ENCODE measurements around the gene CSF2.
"Not testable (repeated sequence)": the region's sequence is repeated elsewhere in the genome, so short reads cannot be mapped to it uniquely, and the experiment has no call there.

Gene CSF2

DNA sequence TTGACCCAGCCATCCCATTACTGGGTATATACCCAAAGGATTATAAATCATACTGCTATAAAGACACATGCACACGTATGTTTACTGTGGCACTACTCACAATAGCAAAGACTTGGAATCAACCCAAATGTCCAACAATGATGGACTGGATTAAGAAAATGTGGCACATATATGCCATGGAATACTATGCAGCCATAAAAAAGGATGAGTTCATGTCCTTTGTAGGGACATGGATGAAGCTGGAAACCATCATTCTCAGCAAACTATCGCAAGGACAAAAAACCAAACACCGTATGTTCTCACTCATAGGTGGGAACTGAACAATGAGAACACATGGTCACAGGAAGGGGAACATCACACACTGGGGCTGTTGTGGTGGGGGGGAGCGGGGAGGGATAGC, 35.4 kb downstream of the CSF2 start:
- not testable (repeated sequence) for DNase-seq (ENCODE audit: low read depth in 3 of 3)

DNA sequence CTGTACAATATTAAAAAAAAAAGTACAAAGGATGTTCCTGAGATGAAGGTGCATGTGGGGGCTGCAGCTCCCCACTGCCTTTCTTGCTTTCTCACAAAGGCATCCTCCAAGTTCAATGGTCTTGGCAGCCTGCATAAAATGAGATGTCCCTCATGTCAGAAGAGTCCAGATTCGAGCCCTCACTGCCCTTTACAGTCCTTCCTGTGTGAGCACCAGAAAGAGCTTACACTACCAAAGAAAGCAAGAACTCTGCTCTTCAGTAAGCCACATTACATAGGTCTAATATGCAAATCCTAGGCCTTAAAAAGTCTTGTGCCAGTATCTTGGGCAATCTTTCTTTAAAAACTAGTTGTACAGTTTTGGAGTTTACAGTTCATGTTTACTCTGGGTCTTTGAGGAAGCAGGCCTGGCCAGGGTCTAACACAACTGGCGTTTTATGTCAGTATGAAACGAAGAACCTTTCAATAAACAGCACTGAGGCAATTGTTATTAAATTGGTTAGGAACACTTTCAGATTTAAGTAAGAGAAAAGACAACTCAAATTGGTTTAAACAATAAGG, 36.0 kb downstream of the CSF2 start:
- no peak for DNase-seq (ENCODE audit: low read depth in 3 of 3)

DNA sequence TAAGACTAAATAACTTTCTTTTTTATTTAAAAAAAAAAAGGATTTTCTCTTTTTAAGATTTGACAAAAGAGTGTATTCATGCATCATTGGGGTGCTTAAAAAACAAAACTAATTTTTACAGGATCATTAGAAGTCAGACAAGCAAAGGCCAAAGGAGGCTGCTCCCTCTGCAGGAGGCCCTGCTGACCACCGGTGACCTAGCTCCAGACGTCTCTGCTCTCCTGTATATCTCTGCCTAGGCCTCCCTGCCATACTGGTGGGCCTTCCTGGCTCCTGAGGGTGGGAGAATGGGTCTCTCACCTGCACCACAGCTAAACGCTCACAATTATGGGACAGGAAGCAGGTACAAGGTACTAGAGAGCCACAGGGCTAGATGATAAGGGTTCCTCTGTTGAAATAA, 36.6 kb downstream of the CSF2 start:
- DNase-seq (ENCODE audit: low read depth in 3 of 3), result no peak

DNA sequence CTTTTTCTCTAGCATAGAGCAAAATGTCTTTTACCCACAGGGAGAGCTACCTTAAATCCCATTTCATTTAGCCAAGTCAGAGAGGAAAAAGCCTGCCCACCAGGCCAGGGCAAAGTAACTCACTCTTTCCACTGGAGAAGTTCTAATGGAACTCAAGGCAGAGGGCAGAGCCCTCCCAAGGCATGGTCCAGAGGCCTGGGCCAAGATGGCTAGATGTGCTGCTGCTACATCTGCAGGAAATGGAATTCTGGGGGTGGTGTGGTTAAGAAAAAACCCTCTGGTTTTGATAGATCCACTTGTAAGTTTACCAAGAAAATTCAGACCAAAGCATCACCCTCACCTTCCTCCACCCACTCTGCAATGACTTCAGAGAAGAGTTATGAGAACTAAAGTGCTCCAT, 37.3 kb downstream of the CSF2 start:
- no peak for DNase-seq (ENCODE audit: low read depth in 3 of 3)

DNA sequence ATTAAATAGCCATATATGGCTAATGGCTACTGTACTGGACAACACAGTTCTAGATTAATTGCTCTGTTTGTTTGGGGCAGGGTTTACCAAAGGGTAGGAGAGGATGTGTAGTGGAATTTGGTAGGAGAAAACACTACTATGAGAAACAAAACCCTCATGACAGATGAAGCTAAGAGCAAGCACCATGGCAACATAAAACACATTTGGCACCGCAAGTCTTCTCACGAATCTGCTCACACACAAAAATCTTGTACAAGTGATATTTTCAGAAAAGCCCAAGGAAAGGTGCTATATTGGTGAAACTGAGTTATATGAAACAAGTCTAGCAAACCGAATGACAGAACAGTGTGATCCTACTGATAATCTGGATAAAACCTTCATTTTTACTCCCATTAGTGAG, 38.5 kb downstream of the CSF2 start:
- DNase-seq (ENCODE audit: low read depth in 3 of 3), result no peak

DNA sequence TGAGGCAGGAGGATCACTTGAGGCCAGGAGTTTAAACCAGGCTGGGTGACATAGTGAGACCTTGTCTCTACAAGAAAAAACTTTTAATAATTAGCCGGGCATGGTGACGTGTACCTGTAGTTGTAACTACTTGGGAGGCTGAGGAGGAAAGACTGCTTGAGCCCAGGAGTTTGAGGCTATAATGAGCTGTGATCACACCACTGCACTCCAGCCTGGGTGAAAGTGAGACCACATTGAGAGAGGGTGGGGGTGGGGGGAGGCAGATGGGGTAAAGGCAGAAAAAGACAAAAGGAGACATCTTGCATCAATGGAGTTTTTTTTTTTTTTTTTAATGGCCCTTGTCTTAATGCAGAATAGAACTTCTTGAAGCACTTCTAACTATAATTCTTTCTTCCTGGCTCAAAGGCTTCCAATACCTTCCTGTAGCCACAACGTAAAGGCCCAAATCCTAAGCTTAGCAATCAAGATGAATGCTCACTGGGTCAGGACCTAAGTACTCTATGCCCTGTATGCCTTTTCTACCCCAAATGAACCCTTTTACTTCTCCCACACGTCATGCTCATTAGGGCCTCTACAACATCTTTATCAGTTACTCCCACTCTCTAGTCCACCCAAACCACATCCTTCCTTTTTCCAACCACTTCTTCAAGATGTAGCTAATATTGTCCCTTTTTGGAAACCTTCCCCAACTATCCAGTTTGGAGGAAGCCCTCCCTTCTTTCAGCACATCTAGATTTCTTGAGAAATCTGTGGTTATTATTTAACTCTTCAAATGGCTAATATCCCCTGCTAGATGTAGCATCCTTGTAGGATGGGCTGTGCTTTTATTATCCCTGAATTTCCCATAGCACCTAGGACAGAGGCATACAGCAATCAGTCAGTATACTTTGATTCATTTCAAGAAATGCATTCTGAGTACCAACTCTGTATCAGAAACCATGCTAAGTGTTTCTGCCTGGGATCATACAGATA, 40.8 kb downstream of the CSF2 start:
- no peak for DNase-seq (ENCODE audit: low read depth in 3 of 3)

DNA sequence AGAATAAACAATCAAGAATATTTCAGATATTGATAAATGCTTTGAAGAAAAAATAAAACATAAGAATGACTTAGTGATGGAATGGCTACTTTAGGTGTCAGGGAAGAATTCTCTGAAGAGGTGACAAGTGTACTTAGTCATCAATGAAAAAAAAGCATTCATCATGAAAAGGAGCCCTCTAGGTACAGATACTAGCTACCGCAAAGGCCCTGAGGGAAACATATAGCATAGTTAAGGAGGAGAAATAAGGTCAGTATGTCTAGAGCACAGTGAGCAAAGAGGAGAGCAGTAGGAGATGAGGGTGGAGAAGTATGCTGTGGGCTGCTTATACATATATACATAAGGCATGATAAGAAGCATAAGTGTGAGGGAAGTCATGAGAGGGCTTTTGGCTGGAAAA, 41.8 kb downstream of the CSF2 start:
- no peak for DNase-seq (ENCODE audit: low read depth in 3 of 3)

DNA sequence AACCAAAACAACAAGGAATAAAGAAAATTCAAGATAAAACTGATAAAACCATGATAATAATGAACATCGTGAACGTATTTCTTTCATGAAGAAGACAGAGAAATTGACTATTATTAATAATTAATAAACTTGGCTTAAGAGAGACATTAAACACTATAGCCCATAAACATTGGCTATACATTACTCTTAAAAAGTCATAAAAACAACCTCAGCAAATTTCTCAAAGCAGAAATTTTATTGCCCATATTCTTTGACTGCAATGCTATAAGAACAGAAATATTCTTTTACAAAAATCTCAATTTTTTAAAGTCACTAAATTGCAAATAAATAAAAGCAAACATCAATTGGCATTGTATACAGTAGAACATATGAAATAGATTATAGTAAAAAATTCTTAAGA, 42.5 kb downstream of the CSF2 start:
- no peak for DNase-seq (ENCODE audit: low read depth in 3 of 3)

DNA sequence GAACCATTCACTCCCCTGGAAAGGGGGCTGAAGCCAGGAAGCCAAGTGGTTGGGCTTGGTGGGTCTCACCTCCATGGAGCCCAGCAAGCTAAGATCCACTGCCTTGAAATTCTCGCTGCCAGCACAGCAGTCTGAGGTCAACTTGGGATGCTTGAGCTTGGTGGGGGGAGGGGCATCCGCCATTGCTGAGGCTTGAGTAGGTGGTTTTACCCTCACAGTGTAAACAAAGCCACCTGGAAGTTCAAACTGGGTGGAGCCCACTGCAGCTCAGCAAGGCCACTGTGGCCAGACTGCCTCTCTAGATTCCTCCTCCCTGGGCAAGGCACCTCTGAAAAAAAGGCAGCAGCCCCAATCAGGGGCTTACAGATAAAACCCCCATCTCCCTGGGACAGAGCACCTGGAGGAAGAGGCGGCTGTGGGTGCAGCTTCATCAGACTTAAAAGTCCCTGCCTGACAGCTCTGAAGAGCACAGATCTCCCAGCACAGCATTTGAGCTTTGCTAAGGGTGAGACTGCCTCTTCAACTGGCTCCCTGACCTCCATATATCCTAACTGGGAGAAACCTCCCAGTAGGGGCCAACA, 43.4 kb downstream of the CSF2 start:
- not testable (repeated sequence) for DNase-seq (ENCODE audit: low read depth in 3 of 3)

DNA sequence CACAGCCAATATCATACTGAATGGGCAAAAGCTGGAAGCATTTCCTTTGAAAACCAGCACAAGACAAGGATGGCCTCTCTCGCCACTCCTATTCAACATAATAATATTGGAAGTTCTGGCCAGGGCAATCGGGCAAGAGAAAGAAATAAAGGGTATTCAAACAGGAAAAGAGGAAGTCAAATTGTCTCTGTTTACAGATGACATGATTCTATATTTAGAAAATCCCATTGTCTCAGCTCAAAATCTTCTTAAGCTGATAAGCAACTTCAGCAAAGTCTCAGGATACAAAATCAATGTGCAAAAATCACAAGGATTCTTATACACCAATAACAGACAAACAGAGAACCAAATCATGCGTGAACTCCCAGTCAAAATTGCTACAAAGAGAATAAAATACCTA, 47.1 kb downstream of the CSF2 start:
- not testable (repeated sequence) for DNase-seq (ENCODE audit: low read depth in 3 of 3)

DNA sequence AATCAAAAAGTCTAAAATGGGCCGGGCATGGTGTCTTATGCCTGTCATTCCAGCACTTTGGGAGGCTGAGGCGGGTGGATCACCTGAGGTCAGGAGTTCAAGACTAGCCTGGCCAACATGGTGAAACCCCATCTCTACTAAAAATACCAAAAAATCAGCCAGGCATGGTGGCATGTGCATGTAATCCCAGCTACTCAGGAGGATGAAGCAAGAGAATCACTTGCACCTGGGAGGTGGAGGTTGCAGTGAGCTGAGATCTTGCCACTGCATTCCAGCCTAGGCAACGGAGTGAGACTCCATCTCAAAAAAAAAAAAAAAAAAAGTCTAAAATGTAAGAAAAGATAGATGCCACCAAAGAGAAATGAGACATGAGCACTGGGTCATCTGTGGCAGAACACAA, 49.4 kb downstream of the CSF2 start:
- DNase-seq (ENCODE audit: low read depth in 3 of 3), result not testable (repeated sequence)

DNA sequence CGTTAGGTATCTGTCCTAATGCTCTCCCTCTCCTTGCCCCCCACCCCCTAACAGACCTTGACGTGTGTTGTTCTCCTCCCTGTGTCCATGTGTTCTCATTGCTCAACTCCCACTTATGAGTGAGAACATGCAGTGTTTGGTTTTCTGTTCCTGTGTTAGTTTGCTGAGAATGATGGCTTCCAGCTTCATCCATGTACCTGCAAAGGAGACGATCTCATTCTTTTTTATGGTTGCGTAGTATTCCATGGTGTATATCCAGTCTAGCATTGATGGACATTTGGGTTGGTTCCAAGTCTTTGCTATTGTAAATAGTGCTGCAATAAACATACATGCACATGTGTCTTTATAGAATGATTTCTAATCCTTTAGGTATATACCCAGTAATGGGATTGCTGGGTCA, 50.0 kb downstream of the CSF2 start:
- DNase-seq (ENCODE audit: low read depth in 3 of 3), result not testable (repeated sequence)
